ENCODE data around the gene ZNF490.
"Not testable (repeated sequence)": the region's sequence is repeated elsewhere in the genome, so short reads cannot be mapped to it uniquely, and the experiment has no call there.

The ZNF490 gene

GRCh38 chr19:12610540-12611360 lies at the start of gene ZNF490, which contains the start of gene ZNF791:
Gene ZNF490, minus strand, starts transcription at chr19:12610813. Its CDS starts 133 bp downstream, at chr19:12610680.
Gene ZNF791, plus strand, starts transcription at chr19:12610920. Its CDS starts 160 bp downstream, at chr19:12611080.
- TF ChIP-seq POLR2A (IDR thresholded peaks at IDR 0.05; ENCODE audit: low read length) = peak; percentile 89
- no peak for TF ChIP-seq GATA1 (IDR thresholded peaks at IDR 0.05; ENCODE audit: low read depth, low read length)
- DNase-seq = peak; percentile 98

- no peak for DNase-seq
- TF ChIP-seq POLR2A (IDR thresholded peaks at IDR 0.05; ENCODE audit: low read length) (no peak), GATA1 (IDR thresholded peaks at IDR 0.05; ENCODE audit: low read depth, low read length) (no peak)
These were observed 47.4 kb upstream of the ZNF490 start for GRCh38 chr19:12657966-12658365.

DNA sequence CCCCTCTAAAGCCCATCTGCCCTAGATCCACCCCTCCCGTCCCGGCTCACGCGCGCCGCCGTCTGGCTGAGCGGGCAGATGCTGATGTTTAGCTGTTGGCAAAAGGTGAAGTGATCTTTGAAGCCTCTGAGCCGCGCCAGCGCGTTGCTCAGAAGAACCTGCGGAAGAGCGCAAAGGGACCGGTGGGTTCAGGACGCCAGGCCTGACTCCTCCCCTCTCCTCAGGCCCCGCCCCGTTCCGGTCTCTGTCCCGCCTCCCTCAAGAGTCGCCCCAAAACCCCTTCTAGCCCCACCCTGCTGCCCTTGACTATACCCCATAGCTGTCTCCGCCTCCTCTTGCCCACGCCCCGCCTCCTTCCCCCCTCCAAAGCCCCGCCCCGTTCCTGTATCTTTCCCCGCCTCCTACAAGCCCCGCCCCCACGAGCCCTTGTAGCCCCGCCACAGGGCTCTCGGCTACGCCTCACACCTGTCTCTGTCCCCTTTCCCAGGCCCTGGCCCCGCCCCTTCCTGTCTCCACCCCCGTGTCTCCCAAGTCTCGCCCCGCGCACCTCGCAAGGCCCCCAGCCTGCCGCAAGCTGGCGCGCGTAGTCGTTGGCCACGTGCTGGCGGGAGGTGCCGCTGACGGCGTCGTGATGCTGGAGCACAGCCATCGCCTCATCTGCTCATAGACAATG lies 46.4 kb upstream of the ZNF490 start:
- TF ChIP-seq GATA1 (IDR thresholded peaks at IDR 0.05; ENCODE audit: low read depth, low read length) (no peak), POLR2A (IDR thresholded peaks at IDR 0.05; ENCODE audit: low read length) (no peak)
- DNase-seq = peak; percentile 27

DNA sequence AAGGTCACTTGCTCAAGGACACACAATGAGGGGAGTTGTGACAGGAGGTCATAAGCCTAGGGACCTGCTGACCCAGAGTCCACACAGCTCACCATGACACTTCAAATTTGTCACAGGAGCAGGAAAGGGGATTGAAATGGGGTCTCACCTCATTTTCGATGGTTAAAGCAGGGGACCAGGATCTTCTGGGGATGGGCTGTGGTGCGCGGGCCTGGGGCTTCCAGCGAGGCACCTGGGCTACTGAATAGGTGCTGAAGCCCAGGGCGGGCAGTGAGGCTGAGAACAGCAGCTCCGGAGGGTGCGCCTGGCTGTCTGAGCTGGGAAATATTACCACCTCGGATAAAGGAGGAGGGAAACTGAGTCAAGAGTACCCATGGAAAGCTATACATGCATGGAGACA lies 44.9 kb upstream of the ZNF490 start:
- no peak for DNase-seq
- TF ChIP-seq GATA1 (IDR thresholded peaks at IDR 0.05; ENCODE audit: low read depth, low read length) (no peak), POLR2A (IDR thresholded peaks at IDR 0.05; ENCODE audit: low read length) (no peak)

GRCh38 chr19:12652219-12652618 lies 41.6 kb upstream of the ZNF490 start:
- DNase-seq = peak in 1 of 2 experiments; percentile 17
- TF ChIP-seq GATA1 (IDR thresholded peaks at IDR 0.05; ENCODE audit: low read depth, low read length) = no peak
- no peak for TF ChIP-seq POLR2A (IDR thresholded peaks at IDR 0.05; ENCODE audit: low read length)

GRCh38 chr19:12649941-12650340 lies 39.3 kb upstream of the ZNF490 start:
- DNase-seq = no peak
- TF ChIP-seq POLR2A (IDR thresholded peaks at IDR 0.05; ENCODE audit: low read length) = no peak
- TF ChIP-seq GATA1 (IDR thresholded peaks at IDR 0.05; ENCODE audit: low read depth, low read length) = no peak

DNA sequence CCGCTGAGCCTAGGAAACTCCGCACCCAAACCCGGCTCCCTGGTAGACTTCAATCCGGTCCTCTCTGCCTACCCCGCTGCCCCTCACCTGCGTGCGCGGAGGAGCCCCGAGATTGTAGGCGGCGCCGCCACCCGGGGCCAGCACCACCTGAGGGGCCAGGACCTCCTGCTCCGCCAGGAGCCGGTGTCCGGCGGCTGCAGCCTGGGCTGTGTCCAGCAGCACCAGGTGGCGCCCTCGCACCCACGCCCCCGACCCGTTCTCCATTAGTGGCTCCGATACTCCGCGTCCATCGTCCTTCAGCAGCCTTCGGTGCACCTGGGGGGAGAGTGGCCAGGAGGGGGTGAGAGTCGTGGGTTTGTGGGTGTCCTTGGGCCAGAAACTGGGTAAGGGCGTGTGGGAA lies 37.5 kb upstream of the ZNF490 start:
- TF ChIP-seq POLR2A (IDR thresholded peaks at IDR 0.05; ENCODE audit: low read length) (no peak), GATA1 (IDR thresholded peaks at IDR 0.05; ENCODE audit: low read depth, low read length) (no peak)
- DNase-seq = no peak

GRCh38 chr19:12647490-12648071 lies 37.0 kb upstream of the ZNF490 start:
- peak; percentile 72 to 80 for DNase-seq
- no peak for TF ChIP-seq GATA1 (IDR thresholded peaks at IDR 0.05; ENCODE audit: low read depth, low read length)
- TF ChIP-seq POLR2A (IDR thresholded peaks at IDR 0.05; ENCODE audit: low read length) = no peak

DNA sequence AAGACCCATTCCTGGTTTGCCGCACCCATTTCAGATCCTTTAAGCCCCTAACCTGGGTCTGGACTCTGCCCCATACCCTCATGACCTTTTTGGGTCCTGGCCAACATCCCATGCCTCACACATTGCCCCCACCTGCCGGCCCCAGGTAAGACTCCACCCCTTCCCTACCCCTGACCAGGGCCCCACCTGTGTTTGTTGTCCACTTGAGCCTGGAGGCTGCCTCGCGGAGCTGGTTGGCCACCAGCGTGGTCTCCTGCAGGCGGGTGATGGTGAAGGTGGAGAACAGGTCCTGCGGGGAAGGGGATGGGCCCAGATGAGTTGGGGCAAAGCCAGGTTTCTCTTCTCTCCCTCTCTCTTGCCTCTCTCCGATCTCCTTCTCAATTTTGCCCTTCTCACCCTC lies 36.4 kb upstream of the ZNF490 start:
- TF ChIP-seq GATA1 (IDR thresholded peaks at IDR 0.05; ENCODE audit: low read depth, low read length) = no peak
- TF ChIP-seq POLR2A (IDR thresholded peaks at IDR 0.05; ENCODE audit: low read length) = no peak
- no peak for DNase-seq

DNA sequence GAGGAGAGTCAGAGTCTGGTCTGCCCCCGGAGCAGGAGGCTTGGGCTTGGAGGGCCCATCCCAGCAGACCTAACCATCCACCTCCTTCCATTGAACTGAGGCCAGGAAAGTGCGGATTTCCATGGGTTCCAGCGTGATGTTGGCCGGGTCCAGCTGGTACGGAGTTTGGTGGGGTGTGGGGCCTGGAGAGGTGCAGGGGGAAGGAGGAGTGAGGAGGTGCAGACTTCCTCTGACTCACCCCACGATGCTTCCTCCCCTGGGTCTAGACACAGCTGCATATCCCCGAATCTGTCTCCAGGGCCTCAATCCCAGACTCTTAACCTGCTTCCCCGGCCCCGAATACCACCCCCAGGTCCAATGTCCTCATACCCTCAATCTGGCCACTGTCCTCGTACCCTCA lies 35.9 kb upstream of the ZNF490 start:
- no peak for TF ChIP-seq GATA1 (IDR thresholded peaks at IDR 0.05; ENCODE audit: low read depth, low read length)
- TF ChIP-seq POLR2A (IDR thresholded peaks at IDR 0.05; ENCODE audit: low read length) = no peak
- DNase-seq = no peak

GRCh38 chr19:12643716-12644115 lies 33.1 kb upstream of the ZNF490 start:
- DNase-seq = not testable (repeated sequence)

DNA sequence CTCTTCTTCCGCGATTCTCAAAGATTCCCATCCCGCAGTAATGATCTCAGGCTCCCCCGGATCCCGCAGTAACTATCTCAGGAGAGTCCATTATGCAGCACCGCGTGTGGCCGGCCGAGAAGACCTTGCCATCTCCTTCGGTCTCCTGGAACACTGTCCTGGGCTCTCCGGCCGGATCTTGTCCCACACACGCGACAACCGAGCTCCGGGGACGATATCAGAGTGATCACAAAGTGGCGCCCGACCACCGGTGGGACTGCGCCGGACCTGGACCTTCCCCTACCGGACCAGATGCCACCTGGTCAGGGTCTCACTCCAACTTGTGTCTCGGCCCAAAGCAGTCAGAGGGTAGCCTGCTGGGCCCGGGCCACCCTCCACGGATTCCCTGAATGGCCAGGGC lies 31.9 kb upstream of the ZNF490 start:
- TF ChIP-seq POLR2A (IDR thresholded peaks at IDR 0.05; ENCODE audit: low read length) = no peak

DNA sequence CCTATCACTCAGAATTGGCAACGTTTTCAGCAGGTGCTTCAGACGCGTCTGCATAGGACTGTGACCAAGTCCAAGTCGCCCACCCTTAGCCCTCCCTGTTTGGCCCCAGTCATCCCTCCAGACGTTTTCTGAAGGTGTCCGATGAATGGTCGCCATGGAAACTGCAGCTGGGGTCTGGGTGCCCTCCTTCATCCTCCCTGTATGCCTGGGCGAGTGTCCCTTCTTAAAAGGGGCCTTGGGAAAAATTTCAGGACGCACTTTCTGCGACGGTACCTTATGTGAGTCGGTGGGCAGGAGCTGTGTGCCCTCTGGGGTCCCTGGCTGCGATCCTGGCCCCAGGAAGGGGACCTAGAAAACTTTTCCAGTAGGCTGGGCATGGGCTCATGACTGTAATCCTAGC lies 30.8 kb upstream of the ZNF490 start:
- TF ChIP-seq GATA1 (IDR thresholded peaks at IDR 0.05; ENCODE audit: low read depth, low read length) = no peak
- TF ChIP-seq POLR2A (IDR thresholded peaks at IDR 0.05; ENCODE audit: low read length) = no peak
- no peak for DNase-seq

More for the DNA sequence above, 31.9 kb upstream of the ZNF490 start:
- DNase-seq = no peak

DNA sequence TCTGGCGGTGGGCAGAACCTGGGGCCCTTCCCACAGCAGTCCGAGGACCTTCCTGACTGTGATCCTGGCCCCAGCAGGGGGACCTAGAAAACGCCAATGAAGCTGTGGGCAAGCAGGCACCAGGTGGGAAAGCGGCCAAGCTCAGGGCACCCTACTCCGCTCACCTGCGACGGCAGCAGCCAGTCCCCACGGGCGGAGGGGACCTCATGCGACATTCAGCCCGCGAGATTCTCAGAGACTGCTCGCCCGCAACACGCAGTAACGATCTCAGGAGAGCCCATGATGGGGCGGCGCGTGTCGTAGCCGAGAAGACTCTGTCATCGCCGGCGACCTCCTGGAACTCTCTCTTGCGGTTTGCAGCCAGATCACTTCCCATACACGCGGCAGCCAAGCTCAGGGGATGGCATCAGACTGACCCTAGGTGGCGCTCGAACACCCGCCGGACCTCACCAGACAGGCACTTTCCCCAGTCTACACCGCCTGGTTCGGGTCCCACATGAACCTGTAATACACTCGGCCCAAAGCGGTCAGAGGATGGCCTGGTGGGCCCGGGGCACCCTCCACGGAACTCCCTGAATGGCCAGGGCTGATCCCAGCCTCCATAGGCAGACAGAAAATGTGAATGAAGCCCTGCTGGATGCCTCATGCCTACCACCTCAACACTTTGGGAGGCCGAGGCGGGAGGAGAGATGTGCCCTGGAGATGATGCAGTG lies 29.4 kb upstream of the ZNF490 start:
- DNase-seq = peak; percentile 85 to 87
- TF ChIP-seq POLR2A (IDR thresholded peaks at IDR 0.05; ENCODE audit: low read length) (no peak), GATA1 (IDR thresholded peaks at IDR 0.05; ENCODE audit: low read depth, low read length) (no peak)

Measured in erythroblast (primary cell).